ENCODE measurements around the gene MUC3A.

GRCh38 chr7:100963874-100964273 is 14.5 kb downstream of the MUC3A start:
- no peak for TF ChIP-seq CTCF (IDR thresholded peaks at IDR 0.05)
- no peak for TF ChIP-seq EP300 (IDR thresholded peaks at IDR 0.05)
